ENCODE measurements around the gene MAP7D1.

- TF ChIP-seq POLR2A (IDR thresholded peaks at IDR 0.05), result no peak
- TF ChIP-seq, protein P1, sequence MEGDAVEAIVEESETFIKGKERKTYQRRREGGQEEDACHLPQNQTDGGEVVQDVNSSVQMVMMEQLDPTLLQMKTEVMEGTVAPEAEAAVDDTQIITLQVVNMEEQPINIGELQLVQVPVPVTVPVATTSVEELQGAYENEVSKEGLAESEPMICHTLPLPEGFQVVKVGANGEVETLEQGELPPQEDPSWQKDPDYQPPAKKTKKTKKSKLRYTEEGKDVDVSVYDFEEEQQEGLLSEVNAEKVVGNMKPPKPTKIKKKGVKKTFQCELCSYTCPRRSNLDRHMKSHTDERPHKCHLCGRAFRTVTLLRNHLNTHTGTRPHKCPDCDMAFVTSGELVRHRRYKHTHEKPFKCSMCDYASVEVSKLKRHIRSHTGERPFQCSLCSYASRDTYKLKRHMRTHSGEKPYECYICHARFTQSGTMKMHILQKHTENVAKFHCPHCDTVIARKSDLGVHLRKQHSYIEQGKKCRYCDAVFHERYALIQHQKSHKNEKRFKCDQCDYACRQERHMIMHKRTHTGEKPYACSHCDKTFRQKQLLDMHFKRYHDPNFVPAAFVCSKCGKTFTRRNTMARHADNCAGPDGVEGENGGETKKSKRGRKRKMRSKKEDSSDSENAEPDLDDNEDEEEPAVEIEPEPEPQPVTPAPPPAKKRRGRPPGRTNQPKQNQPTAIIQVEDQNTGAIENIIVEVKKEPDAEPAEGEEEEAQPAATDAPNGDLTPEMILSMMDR (IDR thresholded peaks at IDR 0.05), result no peak
Measured at GRCh38 chr1:36166938-36167905, 11.3 kb downstream of the MAP7D1 start.
